GM23338 (cell line): ENCODE data around the gene FCGBP. TPM values are rescaled to one million over a fixed set of nuclear protein-coding genes. Genes with fewer than 3 reads are reported as not detected.
"Not testable (repeated sequence)": the region's sequence is repeated elsewhere in the genome, so short reads cannot be mapped to it uniquely, and the experiment has no call there.

Experiments
- ATAC-seq: fragments of 200-7000 bp; cut with Tn5 transposase; 3 replicates; pipeline ENCODE4 v1.9.1; 2020
- DNase-seq: peaks from one replicate; pipeline ENCODE4 v3.0.0-alpha.2; 2015; ENCODE audit warnings: low spot score
- H2AFZ ChIP-seq: fragments of 200-600 bp; sonication (generic); 2 replicates; pipeline ENCODE4 v1.8.0; 2016; ENCODE audit warnings: antibody characterized with exemption, mild to moderate bottlenecking, moderate library complexity
- H3F3A ChIP-seq: fragments of 200-600 bp; sonication (generic); replicated peaks from 2 replicates; pipeline ENCODE4 v1.8.0; 2017; ENCODE audit warnings: antibody characterized with exemption, mixed run types, low read depth
- H3K27ac ChIP-seq: fragments of 200-600 bp; sonication (generic); 2 replicates; pipeline ENCODE4 v1.6.1; 2016; ENCODE audit warnings: low read depth
- H3K27me3 ChIP-seq: fragments of 200-600 bp; sonication (generic); 2 replicates; pipeline ENCODE4 v1.8.0; 2016; ENCODE audit warnings: mild to moderate bottlenecking, mixed run types, moderate library complexity; ENCODE audit not compliant: insufficient read depth
- H3K36me3 ChIP-seq: fragments of 200-600 bp; sonication (generic); 2 replicates; pipeline ENCODE4 v1.8.0; 2016; ENCODE audit warnings: mild to moderate bottlenecking; ENCODE audit not compliant: insufficient read depth
- H3K4me1 ChIP-seq: fragments of 200-600 bp; sonication (generic); 2 replicates; pipeline ENCODE4 v1.8.0; 2016; ENCODE audit warnings: mild to moderate bottlenecking, moderate library complexity; ENCODE audit not compliant: insufficient read depth
- H3K4me2 ChIP-seq: fragments of 200-600 bp; sonication (generic); 2 replicates; pipeline ENCODE4 v1.7.1; 2017; ENCODE audit warnings: mixed run types
- H3K4me3 ChIP-seq: fragments of 200-600 bp; sonication (generic); 2 replicates; pipeline ENCODE4 v1.6.1; 2016; ENCODE audit warnings: mixed run types
- H3K79me2 ChIP-seq: fragments of 200-600 bp; sonication (generic); replicated peaks from 2 replicates; pipeline ENCODE4 v1.8.0; 2017; ENCODE audit warnings: mild to moderate bottlenecking; ENCODE audit not compliant: insufficient read depth
- H3K9me2 ChIP-seq: fragments of 200-600 bp; sonication (generic); 2 replicates; pipeline ENCODE4 v1.8.0; 2017; ENCODE audit not compliant: insufficient read depth
- H4K20me1 ChIP-seq: fragments of 200-600 bp; sonication (generic); replicated peaks from 2 replicates; pipeline ENCODE4 v1.8.0; 2017; ENCODE audit warnings: mild to moderate bottlenecking; ENCODE audit not compliant: insufficient read depth
- H3K27ac Mint-ChIP-seq: 2 replicates; pipeline ENCODE4 v1.8.0; 2020; ENCODE audit warnings: inconsistent platforms, mild to moderate bottlenecking, moderate library complexity, mixed read lengths
- H3K27me3 Mint-ChIP-seq: 3 replicates; pipeline ENCODE4 v1.8.0; 2022; ENCODE audit warnings: low read depth, mild to moderate bottlenecking, moderate library complexity, mixed read lengths, inconsistent platforms; ENCODE audit not compliant: insufficient read depth, poor library complexity
- H3K36me3 Mint-ChIP-seq: 3 replicates; pipeline ENCODE4 v1.8.0; 2021; ENCODE audit warnings: low read depth, mild to moderate bottlenecking, inconsistent platforms, moderate library complexity, mixed read lengths
- H3K4me1 Mint-ChIP-seq: 3 replicates; pipeline ENCODE4 v1.8.0; 2020; ENCODE audit warnings: mild to moderate bottlenecking, inconsistent platforms, mixed read lengths
- H3K4me3 Mint-ChIP-seq: 3 replicates; pipeline ENCODE4 v1.8.0; 2021; ENCODE audit warnings: moderate library complexity, mild to moderate bottlenecking, inconsistent platforms, mixed read lengths
- H3K9me3 Mint-ChIP-seq: 3 replicates; pipeline ENCODE4 v1.8.0; 2020; ENCODE audit warnings: moderate library complexity, mild to moderate bottlenecking, inconsistent platforms, mixed read lengths
- polyA plus RNA-seq: library from polyadenylated mRNA; unstranded; fragments of >200 nt; fragmentation: Nextera tagmentation; extraction: Ambion mirVana; gene quantifications from 2 replicates; pipeline ENCODE4 v1.2.1, GENCODE V29; 2016
- total RNA-seq: library from RNA; depleted of rRNA; stranded (reverse); fragments of >200 nt; shearing (Covaris generic); gene quantifications from 2 replicates; pipeline ENCODE4 v1.2.3, GENCODE V29; 2014; rRNA removed

FCGBP gene
- total and polyA plus RNA-seq, 2 experiments from 2014 or later = 0.44 to 3.6 TPM

- not testable (repeated sequence) for H3K27ac ChIP-seq, H3K36me3 ChIP-seq, H3K79me2 ChIP-seq, H3K9me2 ChIP-seq, H4K20me1 ChIP-seq, H3K27me3 ChIP-seq, H3K4me2 ChIP-seq, DNase-seq, H3K27ac Mint-ChIP-seq, H3K36me3 Mint-ChIP-seq, H3K9me3 Mint-ChIP-seq, ATAC-seq, H2AFZ ChIP-seq, H3K4me1 ChIP-seq, H3K4me3 Mint-ChIP-seq, H3K4me1 Mint-ChIP-seq, H3F3A ChIP-seq, H3K4me3 ChIP-seq
- H3K27me3 Mint-ChIP-seq = peaks cover 11% of the 10 kb centered on the region
Measured at GRCh38 chr19:39889872-39890754, 44.3 kb downstream of the FCGBP start.

- not testable (repeated sequence) for H3K4me3 ChIP-seq, H3K4me1 ChIP-seq, H3K9me2 ChIP-seq, H3K36me3 Mint-ChIP-seq, DNase-seq, H3K4me3 Mint-ChIP-seq, H3K36me3 ChIP-seq, H3F3A ChIP-seq, H3K27me3 Mint-ChIP-seq, H3K4me1 Mint-ChIP-seq, H3K27ac Mint-ChIP-seq, H3K9me3 Mint-ChIP-seq, H4K20me1 ChIP-seq, H3K27ac ChIP-seq, H3K79me2 ChIP-seq, ATAC-seq, H3K4me2 ChIP-seq, H3K27me3 ChIP-seq, H2AFZ ChIP-seq
Measured at GRCh38 chr19:39887456-39887951, 46.9 kb downstream of the FCGBP start.

GRCh38 chr19:39885821-39886554 lies 48.4 kb downstream of the FCGBP start:
- not testable (repeated sequence) for H3K9me2 ChIP-seq, H3K36me3 ChIP-seq, H4K20me1 ChIP-seq, H3F3A ChIP-seq, H3K9me3 Mint-ChIP-seq, H3K36me3 Mint-ChIP-seq, H3K4me3 ChIP-seq, H3K79me2 ChIP-seq, H3K4me3 Mint-ChIP-seq, H3K4me1 Mint-ChIP-seq, H3K27ac Mint-ChIP-seq, H3K4me1 ChIP-seq, H3K27me3 Mint-ChIP-seq, H3K27me3 ChIP-seq, H2AFZ ChIP-seq, H3K4me2 ChIP-seq, H3K27ac ChIP-seq, DNase-seq
- peak; percentile 22; the same call in 2 of the 3 replicates for ATAC-seq

- not testable (repeated sequence) for H3K9me2 ChIP-seq, H3F3A ChIP-seq, H4K20me1 ChIP-seq, H3K4me3 Mint-ChIP-seq, H3K27me3 Mint-ChIP-seq, H3K4me1 Mint-ChIP-seq, H3K27ac ChIP-seq, H3K36me3 ChIP-seq, H3K9me3 Mint-ChIP-seq, H3K4me2 ChIP-seq, H3K36me3 Mint-ChIP-seq, H3K27me3 ChIP-seq, H2AFZ ChIP-seq, ATAC-seq, H3K4me1 ChIP-seq, DNase-seq, H3K4me3 ChIP-seq, H3K27ac Mint-ChIP-seq, H3K79me2 ChIP-seq
Measured at GRCh38 chr19:39884721-39885120, 49.7 kb downstream of the FCGBP start.

Other genes with a start within 250 kb of the FCGBP start
- gene LGALS14, start 230.2 kb downstream of the FCGBP start, total RNA-seq = not detected in 2 replicates
- not detected in 2 replicates for gene LGALS14, start 230.2 kb downstream of the FCGBP start, polyA plus RNA-seq
- not detected in 2 replicates for gene CLC, start 196.6 kb downstream of the FCGBP start, total RNA-seq
- 0.63 TPM in 1 of 2 replicates, not detected in the other for gene CLC, start 196.6 kb downstream of the FCGBP start, polyA plus RNA-seq
- not detected in 2 replicates for gene LEUTX, start 155.8 kb downstream of the FCGBP start, total RNA-seq
- 0.47 TPM in 1 of 2 replicates, not detected in the other for gene LEUTX, start 155.8 kb downstream of the FCGBP start, polyA plus RNA-seq
- gene DYRK1B, start 100.5 kb downstream of the FCGBP start, total RNA-seq = 8.6 and 8.9 TPM in 2 replicates
- 6.5 and 7.2 TPM in 2 replicates for gene DYRK1B, start 100.5 kb downstream of the FCGBP start, polyA plus RNA-seq
- 403 and 426 TPM in 2 replicates for gene FBL, start 88.3 kb downstream of the FCGBP start, total RNA-seq
- gene FBL, start 88.3 kb downstream of the FCGBP start, polyA plus RNA-seq = 553 and 579 TPM in 2 replicates
- gene PSMC4, start 36.5 kb upstream of the FCGBP start, total RNA-seq = 147 and 161 TPM in 2 replicates
- gene PSMC4, start 36.5 kb upstream of the FCGBP start, polyA plus RNA-seq = 135 and 139 TPM in 2 replicates
- gene ZNF546, start 62.4 kb upstream of the FCGBP start, total RNA-seq = 0.38 and 0.62 TPM in 2 replicates
- gene ZNF546, start 62.4 kb upstream of the FCGBP start, polyA plus RNA-seq = 0.47 and 0.95 TPM in 2 replicates
- 11.0 and 11.2 TPM in 2 replicates for gene ZNF780B, start 121.6 kb upstream of the FCGBP start, total RNA-seq
- gene ZNF780B, start 121.6 kb upstream of the FCGBP start, polyA plus RNA-seq = 3.8 and 4.9 TPM in 2 replicates
- gene ZNF780A, start 156.3 kb upstream of the FCGBP start, total RNA-seq = 15.0 and 23.6 TPM in 2 replicates
- gene ZNF780A, start 156.3 kb upstream of the FCGBP start, polyA plus RNA-seq = 11.8 and 12.3 TPM in 2 replicates